ENCODE results near the gene KSR1.

The KSR1 gene

GRCh38 chr17:27541301-27542023 is 85.2 kb downstream of the KSR1 start:
- no peak overlapping the region for H3K4me3 ChIP-seq (replicated peaks; ENCODE audit: low read depth, low read length)
- no peak for DNase-seq (ENCODE audit: extremely low read depth, low read depth)
- no peak for TF ChIP-seq CTCF (IDR thresholded peaks at IDR 0.05; ENCODE audit: low read depth, low read length, missing control alignments)

GRCh38 chr17:27542841-27543463 is 86.7 kb downstream of the KSR1 start:
- DNase-seq (ENCODE audit: extremely low read depth, low read depth): no peak
- H3K4me3 ChIP-seq (replicated peaks; ENCODE audit: low read depth, low read length): no peak overlapping the region
- TF ChIP-seq CTCF (IDR thresholded peaks at IDR 0.05; ENCODE audit: low read depth, low read length, missing control alignments): no peak

- no peak for TF ChIP-seq CTCF (IDR thresholded peaks at IDR 0.05; ENCODE audit: low read depth, low read length, missing control alignments)
Observed at GRCh38 chr17:27543464-27543856, 87.2 kb downstream of the KSR1 start.

GRCh38 chr17:27543958-27544349 is 87.7 kb downstream of the KSR1 start:
- no peak for DNase-seq (ENCODE audit: extremely low read depth, low read depth)
- no peak for TF ChIP-seq CTCF (IDR thresholded peaks at IDR 0.05; ENCODE audit: low read depth, low read length, missing control alignments)
- H3K4me3 ChIP-seq (replicated peaks; ENCODE audit: low read depth, low read length): no peak overlapping the region

More at GRCh38 chr17:27543464-27543856, 87.2 kb downstream of the KSR1 start:
- DNase-seq (ENCODE audit: extremely low read depth, low read depth): no peak
- no peak overlapping the region for H3K4me3 ChIP-seq (replicated peaks; ENCODE audit: low read depth, low read length)

- TF ChIP-seq CTCF (IDR thresholded peaks at IDR 0.05; ENCODE audit: low read depth, low read length, missing control alignments): no peak
- H3K4me3 ChIP-seq (replicated peaks; ENCODE audit: low read depth, low read length): no peak overlapping the region
- no peak for DNase-seq (ENCODE audit: extremely low read depth, low read depth)
Observed at GRCh38 chr17:27544350-27545131, 88.3 kb downstream of the KSR1 start.

GRCh38 chr17:27545562-27546229 is 89.4 kb downstream of the KSR1 start:
- H3K4me3 ChIP-seq (replicated peaks; ENCODE audit: low read depth, low read length): no peak overlapping the region
- no peak for DNase-seq (ENCODE audit: extremely low read depth, low read depth)
- TF ChIP-seq CTCF (IDR thresholded peaks at IDR 0.05; ENCODE audit: low read depth, low read length, missing control alignments): no peak
